Measurements from ENCODE around the gene CLDN24. TPM values are rescaled to one million over a fixed set of nuclear protein-coding genes. Genes with fewer than 3 reads are reported as not detected.

CLDN24 gene
- total and polyA plus RNA-seq, 2 donors (not counting 1 experiment from before 2014, with no cell fraction given): not detected

DNA sequence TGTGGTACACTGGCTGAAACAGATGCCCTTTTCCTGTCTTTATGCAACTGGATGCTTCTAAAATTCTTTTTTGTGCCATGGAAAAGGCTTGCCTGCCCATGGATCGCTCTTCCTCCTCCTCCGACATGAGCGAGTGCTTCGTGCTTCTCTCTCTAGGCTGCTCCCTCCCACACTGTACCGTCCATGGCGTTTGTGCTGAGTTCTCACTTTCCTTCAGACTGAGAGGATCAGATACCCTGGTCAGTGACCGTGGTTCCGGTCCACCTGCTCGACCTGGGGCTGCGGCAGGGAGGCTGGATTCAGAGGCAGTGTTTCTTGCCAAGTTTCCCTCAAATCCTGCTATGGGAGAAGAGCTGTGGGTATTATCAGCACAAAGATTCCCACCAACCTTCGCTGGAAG, 10.2 kb upstream of the CLDN24 start:
- Histone ChIP-seq H3K79me2 (ENCODE audit: control insufficient read depth, insufficient read depth, low read length) (no peaks in the 10 kb centered on the region), H3K9ac (ENCODE audit: insufficient read depth, low read length) (no peak overlapping the region), H3K4me2 (ENCODE audit: extremely low read depth, insufficient read depth, low read length) (no peak overlapping the region), H2AFZ (ENCODE audit: low read length) (no peak overlapping the region), H3K4me1 (ENCODE audit: control insufficient read depth, extremely low read depth, insufficient read depth, low read length) (peaks cover 12% of the 10 kb centered on the region), H3K27me3 (ENCODE audit: control insufficient read depth, insufficient read depth, low read length) (no peaks in the 10 kb centered on the region), H3K9me3 (ENCODE audit: control insufficient read depth, insufficient read depth, low read depth, low read length) (no peaks in the 10 kb centered on the region), H3K4me3 (replicated peaks in 1 of 4; ENCODE audit: control extremely low read depth in 1 of 4, insufficient read depth in 1 of 4, low read depth in 3 of 4, low read length in 4 of 4) (no peak overlapping the region), H3K36me3 (ENCODE audit: control insufficient read depth, insufficient read depth, low read length) (no peaks in the 10 kb centered on the region), H3K27ac (ENCODE audit: insufficient read depth, low read length) (no peak overlapping the region), H4K20me1 (ENCODE audit: control insufficient read depth, extremely low read depth, insufficient read depth, low read length) (no peaks in the 10 kb centered on the region)
- TF ChIP-seq EZH2 (IDR thresholded peaks at IDR 0.05; ENCODE audit: low read length, missing control alignments): no peak
- TF ChIP-seq, protein P1, sequence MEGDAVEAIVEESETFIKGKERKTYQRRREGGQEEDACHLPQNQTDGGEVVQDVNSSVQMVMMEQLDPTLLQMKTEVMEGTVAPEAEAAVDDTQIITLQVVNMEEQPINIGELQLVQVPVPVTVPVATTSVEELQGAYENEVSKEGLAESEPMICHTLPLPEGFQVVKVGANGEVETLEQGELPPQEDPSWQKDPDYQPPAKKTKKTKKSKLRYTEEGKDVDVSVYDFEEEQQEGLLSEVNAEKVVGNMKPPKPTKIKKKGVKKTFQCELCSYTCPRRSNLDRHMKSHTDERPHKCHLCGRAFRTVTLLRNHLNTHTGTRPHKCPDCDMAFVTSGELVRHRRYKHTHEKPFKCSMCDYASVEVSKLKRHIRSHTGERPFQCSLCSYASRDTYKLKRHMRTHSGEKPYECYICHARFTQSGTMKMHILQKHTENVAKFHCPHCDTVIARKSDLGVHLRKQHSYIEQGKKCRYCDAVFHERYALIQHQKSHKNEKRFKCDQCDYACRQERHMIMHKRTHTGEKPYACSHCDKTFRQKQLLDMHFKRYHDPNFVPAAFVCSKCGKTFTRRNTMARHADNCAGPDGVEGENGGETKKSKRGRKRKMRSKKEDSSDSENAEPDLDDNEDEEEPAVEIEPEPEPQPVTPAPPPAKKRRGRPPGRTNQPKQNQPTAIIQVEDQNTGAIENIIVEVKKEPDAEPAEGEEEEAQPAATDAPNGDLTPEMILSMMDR (conservative IDR thresholded peaks at IDR 0.05 in 1 of 2, IDR thresholded peaks at IDR 0.05 in 1 of 2; ENCODE audit: low read depth in 1 of 2, low read length in 2 of 2): no peak
- no peak for DNase-seq (ENCODE audit: low read depth in 2 of 2)

DNA sequence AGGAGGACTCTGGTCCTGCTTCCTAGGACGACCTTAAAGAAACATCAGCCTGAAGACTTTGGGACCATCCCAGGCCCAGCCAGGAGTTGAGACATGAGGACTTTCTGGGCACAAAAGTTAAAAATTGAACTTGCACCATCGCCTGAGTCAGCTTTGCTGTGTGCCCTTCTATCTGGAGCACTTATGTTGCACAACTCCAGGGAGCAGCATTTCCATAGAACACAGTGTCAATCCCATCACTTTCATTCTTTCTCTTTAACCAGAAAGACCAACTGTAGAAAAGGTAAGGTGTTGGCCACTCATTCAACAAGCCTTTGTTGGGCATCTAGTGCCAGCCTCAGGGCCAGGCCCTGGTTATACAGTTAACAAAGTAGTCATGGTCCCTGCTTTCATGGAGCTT, 8.6 kb upstream of the CLDN24 start:
- Histone ChIP-seq H3K9me3 (ENCODE audit: control insufficient read depth, insufficient read depth, low read depth, low read length) (no peaks in the 10 kb centered on the region), H3K9ac (ENCODE audit: insufficient read depth, low read length) (no peak overlapping the region), H3K27me3 (ENCODE audit: control insufficient read depth, insufficient read depth, low read length) (no peaks in the 10 kb centered on the region), H3K4me1 (ENCODE audit: control insufficient read depth, extremely low read depth, insufficient read depth, low read length) (peaks cover 11% of the 10 kb centered on the region), H4K20me1 (ENCODE audit: control insufficient read depth, extremely low read depth, insufficient read depth, low read length) (no peaks in the 10 kb centered on the region), H3K27ac (ENCODE audit: insufficient read depth, low read length) (no peak overlapping the region), H3K36me3 (ENCODE audit: control insufficient read depth, insufficient read depth, low read length) (no peaks in the 10 kb centered on the region), H3K79me2 (ENCODE audit: control insufficient read depth, insufficient read depth, low read length) (no peaks in the 10 kb centered on the region), H3K4me3 (replicated peaks in 1 of 4; ENCODE audit: control extremely low read depth in 1 of 4, insufficient read depth in 1 of 4, low read depth in 3 of 4, low read length in 4 of 4) (no peak overlapping the region), H3K4me2 (ENCODE audit: extremely low read depth, insufficient read depth, low read length) (no peak overlapping the region), H2AFZ (ENCODE audit: low read length) (no peak overlapping the region)
- TF ChIP-seq EZH2 (IDR thresholded peaks at IDR 0.05; ENCODE audit: low read length, missing control alignments): no peak
- TF ChIP-seq, protein P1 (conservative IDR thresholded peaks at IDR 0.05 in 1 of 2, IDR thresholded peaks at IDR 0.05 in 1 of 2; ENCODE audit: low read depth in 1 of 2, low read length in 2 of 2): no peak
- DNase-seq (ENCODE audit: low read depth in 2 of 2): no peak

DNA sequence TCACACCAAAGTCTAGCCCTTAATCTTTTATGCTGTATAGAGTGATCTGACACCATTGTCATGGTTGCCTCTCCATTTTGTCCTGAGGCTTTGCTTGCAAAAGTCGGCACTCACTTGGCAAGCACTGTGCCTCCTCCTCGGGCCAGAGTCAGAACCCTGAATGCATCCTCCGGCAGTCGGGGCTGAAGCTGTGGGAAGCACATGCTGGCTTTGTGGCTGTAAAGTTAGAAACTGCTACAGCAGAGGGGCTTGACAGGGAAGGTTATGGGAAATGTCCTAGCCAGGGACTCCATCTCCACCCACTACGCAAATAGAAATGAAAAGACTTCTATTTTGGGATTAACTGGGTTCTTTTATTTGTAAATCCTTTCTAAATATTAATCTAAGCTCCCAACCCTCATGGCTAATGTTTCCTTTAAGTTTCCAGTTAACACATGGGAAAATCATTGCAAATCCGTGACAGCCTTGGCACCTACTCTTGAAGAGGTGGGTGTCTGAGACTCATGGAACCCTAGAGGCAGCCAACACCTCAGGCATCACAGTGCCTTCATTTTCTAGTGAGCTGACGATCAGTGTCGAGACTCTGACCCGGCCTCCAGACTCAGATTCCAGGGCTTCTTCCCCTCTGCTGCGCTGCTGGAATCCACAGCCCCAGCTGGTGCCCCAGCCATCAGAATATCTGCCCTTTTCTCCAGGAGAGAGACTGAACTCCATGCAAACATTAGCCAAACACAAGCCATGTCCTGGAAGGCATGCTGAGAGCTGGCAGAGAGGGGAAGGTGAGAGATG, 7.9 kb upstream of the CLDN24 start:
- H4K20me1 ChIP-seq (ENCODE audit: control insufficient read depth, extremely low read depth, insufficient read depth, low read length): no peaks in the 10 kb centered on the region

More for the DNA sequence above, 7.9 kb upstream of the CLDN24 start:
- Histone ChIP-seq H2AFZ (ENCODE audit: low read length) (no peak overlapping the region), H3K36me3 (ENCODE audit: control insufficient read depth, insufficient read depth, low read length) (no peaks in the 10 kb centered on the region), H3K9me3 (ENCODE audit: control insufficient read depth, insufficient read depth, low read depth, low read length) (no peaks in the 10 kb centered on the region), H3K79me2 (ENCODE audit: control insufficient read depth, insufficient read depth, low read length) (no peaks in the 10 kb centered on the region), H3K27ac (ENCODE audit: insufficient read depth, low read length) (no peak overlapping the region), H3K4me1 (ENCODE audit: control insufficient read depth, extremely low read depth, insufficient read depth, low read length) (peaks cover 6% of the 10 kb centered on the region), H3K4me3 (replicated peaks in 1 of 4; ENCODE audit: control extremely low read depth in 1 of 4, insufficient read depth in 1 of 4, low read depth in 3 of 4, low read length in 4 of 4) (no peak overlapping the region), H3K4me2 (ENCODE audit: extremely low read depth, insufficient read depth, low read length) (no peak overlapping the region), H3K9ac (ENCODE audit: insufficient read depth, low read length) (no peak overlapping the region), H3K27me3 (ENCODE audit: control insufficient read depth, insufficient read depth, low read length) (no peaks in the 10 kb centered on the region)
- DNase-seq (ENCODE audit: low read depth in 2 of 2): no peak
- TF ChIP-seq, protein P1 (conservative IDR thresholded peaks at IDR 0.05 in 1 of 2, IDR thresholded peaks at IDR 0.05 in 1 of 2; ENCODE audit: low read depth in 1 of 2, low read length in 2 of 2): no peak
- no peak for TF ChIP-seq EZH2 (IDR thresholded peaks at IDR 0.05; ENCODE audit: low read length, missing control alignments)
